Hindlimb muscle (tissue), 1 donor: ENCODE results near the gene CARD10. TPM values are rescaled to one million over a fixed set of nuclear protein-coding genes. Genes with fewer than 3 reads are reported as not detected.
A peak's percentile ranks its signal among the peaks of the same experiment; 100 is the strongest.

Source experiments
- DNase-seq: peaks from one replicate; pipeline ENCODE4 v3.0.0-alpha.2; 2013
- polyA plus RNA-seq: library from polyadenylated mRNA; unstranded; fragments of 120-200 nt; gene quantifications from one replicate; pipeline ENCODE4 v1.2.1, GENCODE V29; 2013; ENCODE audit not compliant: insufficient read length

Gene CARD10
- polyA plus RNA-seq, result 12.3 TPM

DNA sequence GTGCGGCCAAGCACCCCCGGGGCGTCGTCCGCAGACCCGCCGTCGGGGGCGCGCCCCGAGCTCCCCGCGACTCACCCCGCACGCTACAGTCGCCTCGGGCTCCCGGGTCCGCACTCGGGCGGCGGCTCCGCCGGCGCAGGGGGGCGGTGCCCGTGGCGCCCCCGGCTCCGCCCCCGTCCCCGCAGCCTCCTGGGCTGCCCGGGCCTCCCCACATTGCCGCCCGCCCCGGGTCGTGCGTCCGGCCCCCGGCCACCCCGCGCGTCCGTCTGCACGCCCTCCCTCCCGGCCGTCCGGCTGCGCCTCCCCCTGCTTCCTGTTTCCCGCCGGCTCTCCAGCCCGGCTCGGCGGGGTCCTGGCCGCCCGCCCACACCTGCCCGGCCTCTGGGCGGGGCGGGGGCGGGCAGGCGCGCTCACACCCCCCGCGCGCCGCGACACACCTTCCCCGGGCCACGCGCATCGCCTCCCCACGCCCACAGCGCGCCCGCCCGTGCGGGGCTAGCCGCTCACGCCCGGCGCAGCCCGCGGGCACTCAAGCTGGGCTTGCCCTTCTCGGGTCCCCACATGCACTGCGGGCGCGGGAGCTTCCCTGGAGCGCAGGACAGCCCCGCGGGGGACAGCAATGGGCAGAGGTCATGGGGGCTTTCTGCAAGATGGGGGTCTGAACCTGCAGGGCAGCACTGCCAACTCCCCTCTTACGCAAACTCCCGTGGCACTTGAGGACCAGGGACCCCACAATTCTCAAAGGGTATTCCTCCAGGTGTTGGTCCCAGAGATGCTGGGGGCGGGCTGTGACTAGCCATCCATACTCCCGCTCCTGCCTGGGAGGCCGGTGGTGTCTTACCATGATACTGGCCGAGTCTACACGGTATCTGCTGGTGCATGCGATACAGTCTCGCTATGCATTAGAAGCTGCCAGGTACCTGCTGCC lies at the start of gene CARD10:
Gene CARD10 (minus strand): TSS at position 148 of the 928 bp plus-strand sequence. CDS start 215 bp downstream, outside the sequence.
- no peak for DNase-seq

DNA sequence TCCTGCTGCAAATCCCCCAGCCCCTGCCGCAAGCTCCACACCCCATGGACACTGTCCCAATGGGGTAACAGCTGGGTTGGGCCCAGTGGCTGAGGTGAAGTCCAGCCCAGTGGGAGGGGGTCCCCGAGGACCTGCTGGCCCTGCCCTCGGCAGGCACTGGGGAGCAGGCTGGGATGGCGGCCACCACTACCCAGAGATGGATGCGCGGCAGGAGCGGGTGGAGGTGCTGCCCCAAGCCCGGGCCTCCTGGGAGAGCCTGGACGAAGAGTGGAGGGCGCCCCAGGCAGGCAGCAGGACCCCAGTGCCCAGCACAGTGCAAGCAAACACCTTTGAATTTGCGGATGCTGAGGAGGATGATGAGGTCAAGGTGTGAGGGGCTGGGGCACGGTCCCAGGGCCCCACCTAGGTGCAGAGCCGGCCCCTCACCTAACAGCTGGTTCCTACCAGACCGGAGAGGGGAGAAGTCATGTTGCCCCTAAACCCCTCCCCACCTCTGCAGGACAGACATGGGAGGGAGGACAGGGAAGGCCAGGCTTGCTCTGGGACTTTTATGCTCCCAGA lies 49.3 kb upstream of the CARD10 start:
- DNase-seq, result no peak

DNA sequence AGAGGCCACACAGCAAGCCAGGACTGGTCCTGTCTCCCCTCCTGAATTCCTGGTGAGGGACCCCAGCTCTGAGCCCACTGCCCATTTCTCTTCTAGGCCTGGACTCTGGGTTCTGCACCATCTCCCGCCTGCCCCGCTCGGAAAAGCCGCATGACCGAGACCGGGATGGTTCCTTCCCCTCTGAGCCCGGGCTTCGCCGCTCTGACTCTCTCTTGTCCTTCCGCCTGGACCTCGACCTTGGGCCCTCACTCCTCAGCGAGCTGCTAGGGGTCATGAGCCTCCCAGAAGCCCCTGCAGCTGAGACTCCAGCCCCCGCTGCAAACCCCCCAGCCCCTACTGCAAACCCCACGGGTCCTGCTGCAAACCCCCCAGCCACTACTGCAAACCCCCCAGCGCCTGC lies 48.8 kb upstream of the CARD10 start:
- DNase-seq, result no peak

- DNase-seq, result peak; percentile 63
Observed at GRCh38 chr22:37566903-37567798, 47.9 kb upstream of the CARD10 start.

DNA sequence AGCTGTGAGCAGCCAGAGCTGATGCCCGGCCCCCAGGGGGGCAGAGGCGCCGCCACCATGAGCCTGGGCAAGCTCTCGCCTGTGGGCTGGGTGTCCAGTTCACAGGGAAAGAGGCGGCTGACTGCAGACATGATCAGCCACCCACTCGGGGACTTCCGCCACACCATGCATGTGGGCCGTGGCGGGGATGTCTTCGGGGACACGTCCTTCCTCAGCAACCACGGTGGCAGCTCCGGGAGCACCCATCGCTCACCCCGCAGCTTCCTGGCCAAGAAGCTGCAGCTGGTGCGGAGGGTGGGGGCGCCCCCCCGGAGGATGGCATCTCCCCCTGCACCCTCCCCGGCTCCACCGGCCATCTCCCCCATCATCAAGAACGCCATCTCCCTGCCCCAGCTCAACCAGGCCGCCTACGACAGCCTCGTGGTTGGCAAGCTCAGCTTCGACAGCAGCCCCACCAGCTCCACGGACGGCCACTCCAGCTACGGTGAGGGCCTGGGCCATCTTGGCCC lies 47.2 kb upstream of the CARD10 start:
- no peak for DNase-seq

- no peak for DNase-seq
Observed at GRCh38 chr22:37565830-37566229, 46.6 kb upstream of the CARD10 start.

- DNase-seq, result no peak
Observed at GRCh38 chr22:37564111-37564711, 45.0 kb upstream of the CARD10 start.

DNA sequence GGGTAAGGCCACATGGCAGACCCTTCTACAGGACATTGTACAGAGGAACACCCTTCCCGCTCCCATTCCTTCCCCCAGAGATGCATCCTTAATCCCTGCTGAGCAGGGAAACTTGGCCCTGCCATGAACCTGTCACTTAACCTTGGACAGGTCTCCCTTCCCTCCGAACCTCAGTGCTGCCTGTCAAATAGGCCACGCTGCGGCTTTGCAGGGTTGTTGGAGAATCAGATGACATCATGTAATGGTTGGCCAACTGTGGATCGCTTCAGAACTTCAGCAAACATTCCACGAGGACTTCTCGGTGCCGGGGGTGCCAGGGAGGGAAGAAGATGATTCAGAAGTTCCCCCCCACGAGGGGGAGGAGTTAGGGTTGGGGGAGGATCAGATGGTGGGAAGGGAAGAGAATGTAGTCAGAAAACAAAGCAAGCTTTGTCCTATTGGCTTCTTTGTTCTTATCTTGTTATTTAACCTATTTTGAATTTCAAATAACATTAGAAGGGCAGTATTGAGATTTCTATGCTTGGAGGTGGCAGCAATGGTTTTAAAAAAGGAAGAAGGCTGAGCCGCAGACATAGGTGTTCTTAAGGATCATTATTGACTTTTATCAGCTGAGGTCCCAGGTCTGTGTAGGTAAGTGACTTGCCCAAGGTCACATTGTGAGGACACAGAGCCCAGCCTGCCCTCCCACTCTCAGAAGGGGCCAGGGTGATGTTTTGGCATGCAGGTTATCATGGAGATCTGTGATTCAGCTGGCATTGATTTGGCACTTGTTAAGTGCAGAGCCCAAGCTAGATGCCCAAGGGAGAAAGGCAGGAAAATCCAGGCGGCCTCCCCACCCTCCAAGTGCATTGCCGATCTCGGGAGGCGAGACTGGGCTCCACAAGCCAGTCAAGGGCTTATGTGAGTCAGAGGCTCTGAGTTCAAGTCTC lies 44.2 kb upstream of the CARD10 start:
- DNase-seq, result no peak

DNA sequence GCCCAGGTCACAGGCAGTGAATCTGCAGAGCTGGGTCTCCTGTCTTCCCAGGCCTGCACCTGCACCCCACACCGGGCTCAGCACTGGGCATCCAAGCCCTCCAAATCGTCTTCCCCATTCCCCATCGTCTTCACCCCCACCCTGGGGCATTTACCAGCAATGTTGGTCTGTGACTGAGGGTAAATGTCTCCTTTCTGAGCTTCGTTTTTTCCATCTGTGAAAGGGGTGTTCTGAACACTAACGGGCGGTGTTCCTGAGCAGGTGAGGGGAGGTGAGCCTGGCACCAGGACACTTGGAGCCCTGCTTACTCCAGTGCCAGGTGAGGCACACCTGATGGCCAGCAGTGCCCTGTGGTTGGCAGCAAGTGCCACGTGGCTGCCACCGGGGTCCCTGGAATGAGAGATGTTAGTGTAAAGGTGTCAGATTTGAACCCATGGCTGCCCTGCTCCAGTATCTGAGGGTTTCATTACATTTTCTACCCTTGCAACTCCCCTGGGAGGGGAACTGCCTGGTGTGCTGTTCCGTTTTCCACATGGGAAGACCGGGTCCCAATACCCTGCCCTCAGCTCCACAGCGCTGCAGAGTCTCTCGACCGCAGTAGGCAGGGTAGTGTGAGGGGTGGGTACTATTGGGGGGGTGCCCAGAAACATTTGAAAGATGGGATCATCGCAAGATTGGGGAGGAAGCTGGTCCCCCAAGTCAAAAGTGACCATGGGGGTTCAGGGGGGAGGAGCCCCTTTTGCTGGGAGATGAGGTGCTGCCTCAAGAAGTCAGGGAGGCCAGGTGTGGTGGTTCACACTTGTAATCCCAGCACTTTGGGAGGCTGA lies 43.0 kb upstream of the CARD10 start:
- DNase-seq, result no peak

DNA sequence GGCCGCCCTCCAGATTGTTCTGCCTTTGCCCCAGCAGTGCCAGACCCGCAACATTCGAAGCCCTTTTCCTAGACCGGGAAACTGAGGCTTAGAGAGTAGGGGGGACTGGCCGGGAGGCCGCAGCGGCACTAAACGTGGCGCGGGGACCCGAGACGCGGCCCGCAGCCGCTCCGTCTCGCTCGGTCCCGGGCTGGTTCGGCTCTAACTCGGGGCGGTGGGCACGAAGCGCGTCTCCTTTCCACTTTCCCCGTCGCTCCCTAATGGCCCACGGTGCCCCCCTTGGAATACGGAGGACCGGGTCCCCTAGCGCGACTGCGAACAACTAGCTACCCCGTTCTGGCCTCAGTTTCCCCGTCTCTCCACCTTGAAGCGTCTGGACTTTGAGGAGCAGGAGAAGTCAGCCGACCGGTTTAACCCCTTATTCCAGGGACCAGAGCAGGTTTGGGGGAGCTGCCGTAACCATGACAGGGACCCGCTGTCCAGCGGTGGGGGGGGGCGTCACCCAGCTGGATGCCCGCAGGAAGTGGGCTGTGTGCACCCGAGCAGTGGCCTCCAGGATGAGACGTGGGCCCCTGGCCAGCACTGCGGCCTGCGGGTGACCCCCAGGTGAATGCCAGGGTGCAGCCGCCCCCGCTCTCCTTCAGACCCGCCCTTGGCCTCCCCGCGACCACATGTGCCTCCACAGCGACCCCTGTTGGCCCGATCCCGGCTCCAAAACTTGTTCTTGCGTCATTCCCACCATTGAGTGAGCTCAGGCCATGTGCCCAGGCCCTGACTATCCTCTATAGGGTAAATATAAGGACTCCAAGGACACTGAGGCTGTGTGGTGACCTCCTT lies 42.2 kb upstream of the CARD10 start:
- peak; percentile 92 for DNase-seq

- DNase-seq, result no peak
Observed at GRCh38 chr22:37560608-37561211, 41.5 kb upstream of the CARD10 start.

- DNase-seq, result no peak
Observed at GRCh38 chr22:37559901-37560607, 40.8 kb upstream of the CARD10 start, which contains the start of gene CDC42EP1. Gene CDC42EP1, plus strand, starts transcription at chr22:37560480. Its CDS starts 5,870 bp downstream, at chr22:37566350.

DNA sequence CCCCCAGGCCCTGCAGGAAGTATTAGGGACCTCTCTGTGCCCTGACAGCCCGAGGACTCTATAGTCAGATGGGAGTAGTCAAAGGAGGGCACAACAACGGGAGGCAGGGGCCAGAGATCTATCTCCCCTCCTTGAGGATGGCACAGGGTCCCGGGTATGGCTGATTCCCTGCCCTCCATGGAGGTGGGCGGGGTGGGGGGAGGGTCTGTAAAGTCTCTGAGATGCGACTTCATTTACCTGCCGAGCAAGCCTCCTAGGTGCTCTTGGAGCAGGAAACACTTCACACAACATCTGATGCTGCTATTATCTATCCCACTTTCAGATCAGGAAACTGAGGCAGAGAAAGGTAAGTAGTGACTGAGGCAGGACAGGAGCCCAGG lies 40.3 kb upstream of the CARD10 start:
- no peak for DNase-seq

- DNase-seq, result no peak
Observed at GRCh38 chr22:37558815-37559214, 39.6 kb upstream of the CARD10 start.

DNA sequence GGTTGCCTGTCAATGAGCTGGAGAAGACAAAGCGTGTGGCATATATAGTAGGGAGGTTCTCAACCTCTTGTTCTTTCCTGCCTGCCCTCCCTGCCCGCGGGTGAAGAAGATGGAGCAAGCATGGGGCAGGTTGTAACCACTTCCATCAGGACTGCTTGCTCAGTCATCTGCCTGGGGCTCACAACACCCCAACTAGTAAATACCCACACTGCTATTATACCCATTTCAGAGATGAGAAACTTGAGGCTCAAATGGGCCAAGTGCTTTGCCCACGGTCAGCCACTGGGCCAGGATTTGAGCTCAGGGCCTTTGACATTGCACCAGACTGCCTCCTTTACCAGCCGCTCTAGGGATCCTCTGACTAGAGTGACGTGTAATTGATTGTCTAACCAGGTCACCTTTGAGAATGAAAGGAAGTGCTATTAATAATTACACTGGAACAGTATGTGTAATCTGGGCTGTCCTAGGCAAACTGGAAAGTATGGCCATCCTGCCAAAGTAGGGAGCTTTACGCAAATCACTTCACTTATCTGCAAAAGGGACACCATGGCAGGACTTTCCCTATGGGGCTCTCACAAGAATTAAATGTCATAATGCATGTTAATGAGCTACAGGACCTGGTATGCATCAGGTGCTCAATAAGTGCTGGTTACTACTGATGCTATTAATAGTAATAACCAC lies 38.2 kb upstream of the CARD10 start:
- no peak for DNase-seq

- DNase-seq, result no peak
Observed at GRCh38 chr22:37556710-37557109, 37.5 kb upstream of the CARD10 start.

DNA sequence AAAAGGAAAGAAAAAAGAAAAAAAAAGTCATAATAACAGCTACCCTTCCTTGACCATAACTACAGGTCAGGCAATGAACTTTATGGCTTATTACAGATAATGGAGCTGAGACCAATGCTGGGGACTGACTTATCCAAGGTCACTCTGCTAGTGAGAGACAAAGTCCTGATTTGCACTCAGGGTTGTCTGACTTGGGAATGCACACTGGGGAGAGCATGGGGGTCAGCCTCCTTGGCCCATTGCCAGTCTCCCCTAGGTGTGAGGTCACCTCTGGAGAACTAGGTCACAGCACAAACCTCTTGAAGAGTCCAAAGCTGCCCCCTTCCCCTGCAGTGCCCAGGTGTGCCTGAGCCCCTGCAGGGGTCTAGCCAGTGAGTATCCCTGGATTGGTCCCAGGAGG lies 35.8 kb upstream of the CARD10 start:
- no peak for DNase-seq
